Left lung (tissue), 10 donors: Measurements from ENCODE around the gene LIN7B. TPM values are rescaled to one million over a fixed set of nuclear protein-coding genes. Genes with fewer than 3 reads are reported as not detected.

Source experiments
- ATAC-seq: fragments of 200-7000 bp; cut with Tn5 transposase; one replicate; pipeline ENCODE4 v1.9.1; 2020; ENCODE audit warnings: moderate library complexity
- DNase-seq, 4 donors: peaks; one replicate each; pipeline ENCODE4 v3.0.0-alpha.2; 2013 to 2020
- H3K27ac ChIP-seq, 2 donors: fragments of 200-600 bp; sonication (generic) in 1 of 2; one replicate each; pipeline versions ENCODE4 v1.5.0 to v1.8.0; 2020 to 2021
- H3K27me3 ChIP-seq, 2 donors: fragments of 200-600 bp; sonication (generic) in 1 of 2; one replicate each; pipeline versions ENCODE4 v1.5.0 to v1.8.0; 2020 to 2021
- H3K36me3 ChIP-seq, 2 donors: fragments of 200-600 bp; sonication (generic) in 1 of 2; one replicate each; pipeline versions ENCODE4 v1.5.0 to v1.8.0; 2020 to 2021
- H3K4me1 ChIP-seq, 2 donors: fragments of 200-600 bp; one replicate each; pipeline ENCODE4 v1.8.0; 2021
- H3K4me3 ChIP-seq, 2 donors: fragments of 200-600 bp; sonication (generic) in 1 of 2; one replicate each; pipeline versions ENCODE4 v1.5.0 to v1.8.0; 2020 to 2021; ENCODE audit warnings: mild to moderate bottlenecking in 1 of 2
- H3K9me3 ChIP-seq, 2 donors: fragments of 200-600 bp; sonication (generic) in 1 of 2; one replicate each; pipeline versions ENCODE4 v1.5.0 to v1.8.0; 2020 to 2021
- CTCF ChIP-seq, 2 donors: fragments of 200-600 bp; sonication (generic) in 1 of 2; IDR thresholded peaks; one replicate each; pipeline versions ENCODE4 v1.5.0 to v1.8.0; 2021; ENCODE audit warnings: antibody characterized with exemption in 2 of 2
- intact Hi-C, 2 donors: fragments of 100-400 bp; cut with DNase I; formaldehyde crosslinking; loops; one replicate each; pipeline versions ENCODE4 v1.11.2 to v1.14.2; 2022
- polyA plus RNA-seq, 6 donors: library from polyadenylated mRNA; unstranded; fragments of 120-200 nt; gene quantifications; one replicate each; pipeline ENCODE4 v1.2.1, GENCODE V29; 2013; ENCODE audit not compliant: insufficient read length in 6 of 6
- total RNA-seq, 2 donors: library from RNA; stranded (reverse); fragmentation: NEBNext Ultra II Directional; extraction: Animal tissue kit (Norgen Biotek cat#: 25700); gene quantifications; one replicate each; pipeline ENCODE4 v1.2.1, GENCODE V29; 2021
- donor health status: DM: no; HTN: yes; CAD: no.
- donor health status: DM: no; HTN: no; CAD: no.

The LIN7B gene
- total and polyA plus RNA-seq, 8 donors = 6.5 to 12.5 (median 8.1) TPM

- intact Hi-C loops = no loop called here
Measured at GRCh38 chr19:49155005-49155819, 41.0 kb downstream of the LIN7B start, which contains the start of gene HRC. Gene HRC, minus strand, starts transcription at chr19:49155396. Its CDS starts 159 bp downstream, at chr19:49155237.

DNA sequence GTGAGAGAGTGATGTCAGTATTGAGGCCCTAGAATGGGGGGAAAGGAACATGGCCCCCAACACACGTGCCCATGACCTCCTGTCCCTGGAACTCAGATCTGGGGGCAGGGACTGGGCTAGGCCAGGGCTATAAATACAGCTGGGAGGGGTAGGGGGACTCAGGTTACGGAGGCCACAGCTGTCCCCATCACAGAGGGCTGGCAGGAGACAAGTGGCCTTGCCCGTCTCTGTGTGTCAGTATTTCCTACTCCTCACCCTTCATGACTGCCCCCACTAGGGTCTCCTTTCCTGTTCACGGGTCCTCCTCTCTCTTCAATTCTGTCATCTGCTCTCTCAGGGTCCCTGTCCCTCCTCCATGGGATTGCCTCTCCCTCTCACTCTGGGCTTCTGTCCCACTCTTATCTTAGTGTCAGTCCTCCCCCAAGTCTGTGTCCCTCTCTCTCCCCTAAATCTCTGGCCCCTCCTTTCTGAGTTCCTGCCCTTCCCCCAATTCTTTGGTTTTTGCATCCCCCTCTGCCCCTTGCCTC is 41.7 kb downstream of the LIN7B start:
- peaks cover 0 to 38% of the 10 kb centered on the region in 2 donors for H3K27me3 ChIP-seq
- H3K36me3 ChIP-seq = no peaks in the 10 kb centered on the region
- intact Hi-C loops = no loop called here
- no peak overlapping the region for H3K4me3 ChIP-seq
- H3K9me3 ChIP-seq = no peaks in the 10 kb centered on the region
- ATAC-seq (no peak), DNase-seq (peak in 1 of 4 donors; percentile 20)
- no peak for TF ChIP-seq CTCF (IDR thresholded peaks at IDR 0.05)
- no peak overlapping the region for H3K27ac ChIP-seq
- H3K4me1 ChIP-seq = peaks cover 4 to 23% of the 10 kb centered on the region in 2 donors

More at GRCh38 chr19:49155005-49155819, 41.0 kb downstream of the LIN7B start, which contains the start of gene HRC:
- Histone ChIP-seq H3K27ac (no peak within 1 kb of the TSS), H3K4me3 (no peak within 1 kb of the TSS), H3K9me3 (no peaks in the 10 kb centered on the region), H3K36me3 (no peaks in the 10 kb centered on the region), H3K27me3 (peaks cover 0 to 45% of the 10 kb centered on the region in 2 donors), H3K4me1 (peaks cover 4 to 30% of the 10 kb centered on the region in 2 donors)
- TF ChIP-seq CTCF (IDR thresholded peaks at IDR 0.05) = no peak
- DNase-seq (peak in 2 of 4 donors; percentile 18 to 40), ATAC-seq (no peak)

GRCh38 chr19:49157445-49158224 is 43.5 kb downstream of the LIN7B start, which contains the start of gene TRPM4:
Gene TRPM4, plus strand, starts transcription at chr19:49157792. Its CDS starts 75 bp downstream, at chr19:49157867.
- intact Hi-C loops = no loop called here
- peak; percentile 83 to 95 (median 92) for DNase-seq
- peak; percentile 99 for ATAC-seq
- H3K4me3 ChIP-seq = peak within 1 kb of the TSS; percentile 71 to 84
- H3K9me3 ChIP-seq = no peaks in the 10 kb centered on the region
- H3K4me1 ChIP-seq = peaks cover 4 to 10% of the 10 kb centered on the region in 2 donors
- peaks cover 0 to 21% of the 10 kb centered on the region in 2 donors for H3K27me3 ChIP-seq
- H3K27ac ChIP-seq = peak within 1 kb of the TSS; percentile 79 to 89
- TF ChIP-seq CTCF (IDR thresholded peaks at IDR 0.05) = no peak
- H3K36me3 ChIP-seq = no peaks in the 10 kb centered on the region

- Histone ChIP-seq H3K36me3 (no peaks in the 10 kb centered on the region), H3K4me3 (no peak overlapping the region), H3K4me1 (peaks cover 4 to 15% of the 10 kb centered on the region in 2 donors), H3K27me3 (peaks cover 0 to 18% of the 10 kb centered on the region in 2 donors), H3K9me3 (no peaks in the 10 kb centered on the region), H3K27ac (no peak overlapping the region)
- TF ChIP-seq CTCF (IDR thresholded peaks at IDR 0.05) = no peak
- intact Hi-C loops = no loop called here
- ATAC-seq = no peak
- DNase-seq = no peak
Measured at GRCh38 chr19:49160450-49161189, 46.5 kb downstream of the LIN7B start.
